Keratinocyte (primary cell): Measurements from ENCODE around the gene CSF3. TPM values are rescaled to one million over a fixed set of nuclear protein-coding genes. Genes with fewer than 3 reads are reported as not detected.
A peak's percentile ranks its signal among the peaks of the same experiment; 100 is the strongest.

ENCODE experiments used
- DNase-seq: peaks from one replicate; pipeline ENCODE4 v3.0.0-alpha.2; 2011; ENCODE audit warnings: low read depth, missing footprints, low spot score
- FAIRE-seq: peaks from 2 replicates; lab custom pipeline; 2011; peaks lifted over from hg19 to GRCh38; lab: Jason Lieb, UNC
- H2AFZ ChIP-seq: 2 replicates; pipeline ENCODE4 v1.6.0; 2012; ENCODE audit warnings: low read length, control low read depth, inconsistent platforms; ENCODE audit not compliant: control insufficient read depth
- H3K27ac ChIP-seq: 2 replicates; pipeline ENCODE4 v1.5.1; 2011; ENCODE audit warnings: low read length; ENCODE audit not compliant: control insufficient read depth, insufficient read depth
- H3K27me3 ChIP-seq: 3 replicates; pipeline ENCODE4 v1.6.0; 2011; ENCODE audit warnings: low read length; ENCODE audit not compliant: control insufficient read depth, insufficient read depth; ENCODE audit errors: extremely low read depth
- H3K36me3 ChIP-seq, 2 experiments: 2 replicates in 1 of 2; 3 replicates in 1 of 2; pipeline ENCODE4 v1.5.1; 2011; ENCODE audit warnings: low read length in 2 of 2, mild to moderate bottlenecking in 1 of 2; ENCODE audit not compliant: control insufficient read depth in 2 of 2, insufficient read depth in 2 of 2; ENCODE audit errors: extremely low read depth in 1 of 2
- H3K4me1 ChIP-seq: 3 replicates; pipeline ENCODE4 v1.5.1; 2011; ENCODE audit warnings: low read length; ENCODE audit not compliant: control insufficient read depth, insufficient read depth; ENCODE audit errors: extremely low read depth
- H3K4me2 ChIP-seq: 3 replicates; pipeline ENCODE4 v1.6.0; 2011; ENCODE audit warnings: low read depth, low read length; ENCODE audit not compliant: control insufficient read depth, insufficient read depth; ENCODE audit errors: extremely low read depth
- H3K4me3 ChIP-seq, 3 experiments: fragments of 200-600 bp in 1 of 3; sonication (generic) in 1 of 3; 2 replicates in 2 of 3; 3 replicates in 1 of 3; pipeline ENCODE4 v1.5.1; 2011 to 2016; ENCODE audit warnings: low read length in 3 of 3, mild to moderate bottlenecking in 3 of 3, control low read depth in 2 of 3, inconsistent platforms in 1 of 3, low read depth in 1 of 3, mixed read lengths in 1 of 3, mixed run types in 1 of 3, moderate library complexity in 1 of 3; ENCODE audit not compliant: control insufficient read depth in 2 of 3, insufficient read depth in 2 of 3; ENCODE audit errors: extremely low read depth in 1 of 3
- H3K79me2 ChIP-seq: 2 replicates; pipeline ENCODE4 v1.6.0; 2012; ENCODE audit warnings: low read length; ENCODE audit not compliant: control insufficient read depth, insufficient read depth
- H3K9ac ChIP-seq: 3 replicates; pipeline ENCODE4 v1.6.0; 2011; ENCODE audit warnings: low read length; ENCODE audit not compliant: control insufficient read depth, insufficient read depth; ENCODE audit errors: extremely low read depth
- H3K9me1 ChIP-seq: 3 replicates; pipeline ENCODE4 v1.6.0; 2011; ENCODE audit warnings: low read length; ENCODE audit not compliant: control insufficient read depth, insufficient read depth; ENCODE audit errors: extremely low read depth
- H3K9me3 ChIP-seq: 2 replicates; pipeline ENCODE4 v1.5.1; 2012; ENCODE audit warnings: low read depth, low read length; ENCODE audit not compliant: control insufficient read depth
- H4K20me1 ChIP-seq: 3 replicates; pipeline ENCODE4 v1.6.0; 2011; ENCODE audit warnings: low read length; ENCODE audit not compliant: control insufficient read depth, insufficient read depth; ENCODE audit errors: extremely low read depth
- EZH2 ChIP-seq: IDR thresholded peaks from one replicate; pipeline ENCODE4 v1.6.1; 2012; ENCODE audit warnings: inconsistent platforms, mild to moderate bottlenecking, low read length, moderate library complexity
- dilution Hi-C: fragments of 300-500 bp; cut with MboI; formaldehyde crosslinking; loops from one replicate; pipeline ENCODE4 v1.7.0; 2020; ENCODE audit warnings: low sequenced_read_pairs; ENCODE audit not compliant: extremely low pct_ligation_motif_present
- polyA minus RNA-seq, 3 experiments: library from RNA; depleted of rRNA, polyadenylated mRNA; stranded (reverse); fragments of >200 nt; gene quantifications; 1 replicate in 1 of 3; 2 replicates in 1 of 3; 3 replicates in 1 of 3; pipeline ENCODE4 v1.2.3, GENCODE V29; 2011
- polyA plus RNA-seq, 5 experiments: library from polyadenylated mRNA; depleted of rRNA in 3 of 5; stranded (reverse) in 3 of 5; stranded (forward) in 1 of 5; unstranded in 1 of 5; fragments of >200 nt; gene quantifications; 1 replicate in 1 of 5; 2 replicates in 3 of 5; 3 replicates in 1 of 5; pipeline versions ENCODE4 v1.2.1 to v1.2.3, GENCODE V29; 2011 to 2012; ENCODE audit warnings: missing spikeins in 2 of 5, low read depth in 1 of 5, low replicate concordance in 1 of 5
- TF ChIP-seq, protein P1 (sequence below), 3 experiments: IDR thresholded peaks in 1 of 3; conservative IDR thresholded peaks in 1 of 3; optimal IDR thresholded peaks in 1 of 3; 2 replicates in 2 of 3; 3 replicates in 1 of 3; pipeline versions ENCODE3 to v1.5.1; 2011; ENCODE audit warnings: low read length in 3 of 3, mild to moderate bottlenecking in 3 of 3, moderate library complexity in 2 of 3, control low read depth in 1 of 3, inconsistent platforms in 1 of 3; ENCODE audit not compliant: insufficient read depth in 2 of 3; ENCODE audit errors: extremely low read depth in 1 of 3

Gene CSF3, protein sequence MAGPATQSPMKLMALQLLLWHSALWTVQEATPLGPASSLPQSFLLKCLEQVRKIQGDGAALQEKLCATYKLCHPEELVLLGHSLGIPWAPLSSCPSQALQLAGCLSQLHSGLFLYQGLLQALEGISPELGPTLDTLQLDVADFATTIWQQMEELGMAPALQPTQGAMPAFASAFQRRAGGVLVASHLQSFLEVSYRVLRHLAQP
- 0.19 to 0.84 TPM (median 0.76 TPM) in 3 replicates for polyA plus RNA-seq
- not detected for polyA plus RNA-seq (2011; ENCODE audit: low read depth)
- 0.26 and 0.30 TPM in 2 replicates for polyA plus RNA-seq (2011; cell fraction: cytosol; rRNA removed)
- 0.43 and 0.45 TPM in 2 replicates for polyA plus RNA-seq (2011; cell fraction: nucleus; rRNA removed)
- polyA plus RNA-seq (2012; ENCODE audit: low replicate concordance), result 0.66 TPM in 1 of 2 replicates, not detected in the other
- 0.19 to 0.72 TPM (median 0.40 TPM) in 3 replicates for polyA minus RNA-seq
- not detected for polyA minus RNA-seq (2011; cell fraction: cytosol; rRNA and poly(A)+ RNA removed)
- polyA minus RNA-seq (2011; cell fraction: nucleus; rRNA and poly(A)+ RNA removed), result 0.53 TPM in 1 of 2 replicates, not detected in the other

DNA sequence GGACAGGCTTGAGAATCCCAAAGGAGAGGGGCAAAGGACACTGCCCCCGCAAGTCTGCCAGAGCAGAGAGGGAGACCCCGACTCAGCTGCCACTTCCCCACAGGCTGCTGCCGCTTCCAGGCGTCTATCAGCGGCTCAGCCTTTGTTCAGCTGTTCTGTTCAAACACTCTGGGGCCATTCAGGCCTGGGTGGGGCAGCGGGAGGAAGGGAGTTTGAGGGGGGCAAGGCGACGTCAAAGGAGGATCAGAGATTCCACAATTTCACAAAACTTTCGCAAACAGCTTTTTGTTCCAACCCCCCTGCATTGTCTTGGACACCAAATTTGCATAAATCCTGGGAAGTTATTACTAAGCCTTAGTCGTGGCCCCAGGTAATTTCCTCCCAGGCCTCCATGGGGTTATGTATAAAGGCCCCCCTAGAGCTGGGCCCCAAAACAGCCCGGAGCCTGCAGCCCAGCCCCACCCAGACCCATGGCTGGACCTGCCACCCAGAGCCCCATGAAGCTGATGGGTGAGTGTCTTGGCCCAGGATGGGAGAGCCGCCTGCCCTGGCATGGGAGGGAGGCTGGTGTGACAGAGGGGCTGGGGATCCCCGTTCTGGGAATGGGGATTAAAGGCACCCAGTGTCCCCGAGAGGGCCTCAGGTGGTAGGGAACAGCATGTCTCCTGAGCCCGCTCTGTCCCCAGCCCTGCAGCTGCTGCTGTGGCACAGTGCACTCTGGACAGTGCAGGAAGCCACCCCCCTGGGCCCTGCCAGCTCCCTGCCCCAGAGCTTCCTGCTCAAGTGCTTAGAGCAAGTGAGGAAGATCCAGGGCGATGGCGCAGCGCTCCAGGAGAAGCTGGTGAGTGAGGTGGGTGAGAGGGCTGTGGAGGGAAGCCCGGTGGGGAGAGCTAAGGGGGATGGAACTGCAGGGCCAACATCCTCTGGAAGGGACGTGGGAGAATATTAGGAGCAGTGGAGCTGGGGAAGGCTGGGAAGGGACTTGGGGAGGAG is at the start of gene CSF3:
TSS of gene CSF3 (plus strand) at position 436 of the 993 bp plus-strand sequence. CDS start at position 471, 35 bp downstream.
- peak within 1 kb of the TSS; percentile 28 for H3K9ac ChIP-seq
- no peaks in the 10 kb centered on the region for H3K9me3 ChIP-seq
- no peaks in the 10 kb centered on the region for H4K20me1 ChIP-seq
- H3K9me1 ChIP-seq, result no peaks in the 10 kb centered on the region
- no peak for TF ChIP-seq EZH2
- TF ChIP-seq, protein P1, sequence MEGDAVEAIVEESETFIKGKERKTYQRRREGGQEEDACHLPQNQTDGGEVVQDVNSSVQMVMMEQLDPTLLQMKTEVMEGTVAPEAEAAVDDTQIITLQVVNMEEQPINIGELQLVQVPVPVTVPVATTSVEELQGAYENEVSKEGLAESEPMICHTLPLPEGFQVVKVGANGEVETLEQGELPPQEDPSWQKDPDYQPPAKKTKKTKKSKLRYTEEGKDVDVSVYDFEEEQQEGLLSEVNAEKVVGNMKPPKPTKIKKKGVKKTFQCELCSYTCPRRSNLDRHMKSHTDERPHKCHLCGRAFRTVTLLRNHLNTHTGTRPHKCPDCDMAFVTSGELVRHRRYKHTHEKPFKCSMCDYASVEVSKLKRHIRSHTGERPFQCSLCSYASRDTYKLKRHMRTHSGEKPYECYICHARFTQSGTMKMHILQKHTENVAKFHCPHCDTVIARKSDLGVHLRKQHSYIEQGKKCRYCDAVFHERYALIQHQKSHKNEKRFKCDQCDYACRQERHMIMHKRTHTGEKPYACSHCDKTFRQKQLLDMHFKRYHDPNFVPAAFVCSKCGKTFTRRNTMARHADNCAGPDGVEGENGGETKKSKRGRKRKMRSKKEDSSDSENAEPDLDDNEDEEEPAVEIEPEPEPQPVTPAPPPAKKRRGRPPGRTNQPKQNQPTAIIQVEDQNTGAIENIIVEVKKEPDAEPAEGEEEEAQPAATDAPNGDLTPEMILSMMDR (optimal IDR thresholded peaks at IDR 0.05 in 1 of 3, IDR thresholded peaks at IDR 0.05 in 1 of 3, conservative IDR thresholded peaks at IDR 0.05 in 1 of 3; ENCODE audit: extremely low read depth in 1 of 3, insufficient read depth in 2 of 3, low read length in 3 of 3), result no peak
- peaks cover 2% of the 10 kb centered on the region for H3K79me2 ChIP-seq
- dilution Hi-C loops, result no loop called here
- H3K4me2 ChIP-seq, result peak within 1 kb of the TSS; percentile 16
- H3K4me3 ChIP-seq, result no peak within 1 kb of the TSS
- H3K4me1 ChIP-seq, result peaks cover 33% of the 10 kb centered on the region
- DNase-seq (no peak), FAIRE-seq (no peak)
- H3K36me3 ChIP-seq, result peaks cover 1 to 3% of the 10 kb centered on the region in 2 experiments
- no peaks in the 10 kb centered on the region for H3K27me3 ChIP-seq
- peak within 1 kb of the TSS; percentile 4 for H3K27ac ChIP-seq
- no peak within 1 kb of the TSS for H2AFZ ChIP-seq

DNA sequence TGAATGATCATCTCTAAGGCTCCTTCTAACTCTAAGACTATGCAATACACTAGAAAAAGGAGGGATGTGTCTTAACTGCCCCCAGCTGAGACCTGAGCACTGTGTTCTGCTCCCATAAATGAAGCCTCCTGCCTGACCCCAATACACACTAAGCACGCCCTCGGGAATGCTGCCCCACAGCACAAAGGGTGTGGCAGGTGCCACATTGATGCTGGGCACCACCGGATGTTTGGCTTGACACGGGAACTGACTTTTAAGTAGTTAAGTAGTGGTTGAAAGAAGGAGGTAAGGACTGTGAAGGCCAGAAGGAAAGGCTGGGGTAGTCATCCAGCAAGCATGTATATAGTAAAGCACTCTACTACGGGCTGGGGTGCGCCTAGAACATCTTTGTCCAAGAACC is 48.5 kb upstream of the CSF3 start:
- no peak for DNase-seq
- H4K20me1 ChIP-seq, result no peaks in the 10 kb centered on the region
- FAIRE-seq, result no peak
- no peaks in the 10 kb centered on the region for H3K9me1 ChIP-seq
- H3K9me3 ChIP-seq, result no peaks in the 10 kb centered on the region
- H3K9ac ChIP-seq, result no peak overlapping the region
- H3K4me2 ChIP-seq, result no peak overlapping the region
- no peak for TF ChIP-seq EZH2
- TF ChIP-seq, protein P1 (optimal IDR thresholded peaks at IDR 0.05 in 1 of 3, IDR thresholded peaks at IDR 0.05 in 1 of 3, conservative IDR thresholded peaks at IDR 0.05 in 1 of 3; ENCODE audit: extremely low read depth in 1 of 3, insufficient read depth in 2 of 3, low read length in 3 of 3), result no peak
- H3K27ac ChIP-seq, result no peak overlapping the region
- no peaks in the 10 kb centered on the region for H3K36me3 ChIP-seq
- dilution Hi-C loops, result no loop called here
- H3K27me3 ChIP-seq, result no peaks in the 10 kb centered on the region
- no peaks in the 10 kb centered on the region for H3K79me2 ChIP-seq
- H3K4me3 ChIP-seq, result no peak overlapping the region
- H2AFZ ChIP-seq, result no peak overlapping the region
- H3K4me1 ChIP-seq, result peaks cover 19% of the 10 kb centered on the region
